ENCODE data around the gene FAM120C.
A peak's percentile ranks its signal among the peaks of the same experiment; 100 is the strongest.

The FAM120C gene

GRCh38 chrX:54182864-54183613, at the start of gene FAM120C:
Gene FAM120C (minus strand): TSS chrX:54183254. CDS start chrX:54183198, 56 bp downstream.
- no peak for TF ChIP-seq CTCF (IDR thresholded peaks at IDR 0.05; ENCODE audit: low read depth, low read length)
- H3K4me3 ChIP-seq (ENCODE audit: low read depth, low read length) = peak within 1 kb of the TSS; percentile 52
- in situ Hi-C loops (cut with HindIII; ENCODE audit: low sequenced_read_pairs) = no loop called here
- DNase-seq (ENCODE audit: low read depth, low spot score) = peak; percentile 83

- H3K4me3 ChIP-seq (ENCODE audit: low read depth, low read length) = no peak overlapping the region
- in situ Hi-C loops (cut with HindIII; ENCODE audit: low sequenced_read_pairs) = no loop called here
- no peak for TF ChIP-seq CTCF (IDR thresholded peaks at IDR 0.05; ENCODE audit: low read depth, low read length)
- DNase-seq (ENCODE audit: low read depth, low spot score) = no peak
Measured at GRCh38 chrX:54230435-54231148, 47.5 kb upstream of the FAM120C start.

GRCh38 chrX:54223581-54223980, 40.5 kb upstream of the FAM120C start:
- no peak for DNase-seq (ENCODE audit: low read depth, low spot score)
- TF ChIP-seq CTCF (IDR thresholded peaks at IDR 0.05; ENCODE audit: low read depth, low read length) = no peak
- no peak overlapping the region for H3K4me3 ChIP-seq (ENCODE audit: low read depth, low read length)
- in situ Hi-C loops (cut with HindIII; ENCODE audit: low sequenced_read_pairs) = no loop called here

- in situ Hi-C loops (cut with HindIII; ENCODE audit: low sequenced_read_pairs) = no loop called here
- no peak for DNase-seq (ENCODE audit: low read depth, low spot score)
- no peak for TF ChIP-seq CTCF (IDR thresholded peaks at IDR 0.05; ENCODE audit: low read depth, low read length)
- no peak overlapping the region for H3K4me3 ChIP-seq (ENCODE audit: low read depth, low read length)
Measured at GRCh38 chrX:54213603-54214002, 30.5 kb upstream of the FAM120C start.

GRCh38 chrX:54208531-54208930, 25.5 kb upstream of the FAM120C start:
- DNase-seq (ENCODE audit: low read depth, low spot score) = peak; percentile 23
- in situ Hi-C loops (cut with HindIII; ENCODE audit: low sequenced_read_pairs) = no loop called here
- H3K4me3 ChIP-seq (ENCODE audit: low read depth, low read length) = no peak overlapping the region
- TF ChIP-seq CTCF (IDR thresholded peaks at IDR 0.05; ENCODE audit: low read depth, low read length) = no peak

- in situ Hi-C loops (cut with HindIII; ENCODE audit: low sequenced_read_pairs) = no loop called here
Measured at GRCh38 chrX:54198262-54198661, 15.2 kb upstream of the FAM120C start.

More at GRCh38 chrX:54198262-54198661, 15.2 kb upstream of the FAM120C start:
- no peak for DNase-seq (ENCODE audit: low read depth, low spot score)
- no peak overlapping the region for H3K4me3 ChIP-seq (ENCODE audit: low read depth, low read length)
- TF ChIP-seq CTCF (IDR thresholded peaks at IDR 0.05; ENCODE audit: low read depth, low read length) = no peak

All from astrocyte of the spinal cord (primary cell).